ENCODE data around the gene NDUFAF3.

DNA sequence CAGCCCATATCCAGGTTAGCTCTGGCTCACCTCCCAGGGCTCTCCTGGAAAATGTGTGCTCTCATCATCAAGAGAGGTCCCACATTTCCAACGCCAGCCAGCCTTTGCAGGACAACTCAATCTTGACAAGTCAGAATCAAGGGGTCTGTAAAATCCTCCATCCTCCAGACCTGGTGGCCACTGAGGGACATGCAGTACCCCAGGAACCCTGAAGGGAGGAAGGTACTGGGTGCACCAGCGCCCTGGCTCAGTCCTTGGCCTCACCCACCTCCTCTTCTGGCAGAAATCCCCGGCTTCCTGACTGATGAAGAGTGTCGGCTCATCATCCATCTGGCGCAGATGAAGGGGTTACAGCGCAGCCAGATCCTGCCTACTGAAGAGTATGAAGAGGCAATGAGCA is 20.8 kb upstream of the NDUFAF3 start:
- TF ChIP-seq CEBPB (IDR thresholded peaks at IDR 0.05) (no peak), TCF12 (IDR thresholded peaks at IDR 0.05; ENCODE audit: low read depth) (no peak), TAF1 (IDR thresholded peaks at IDR 0.05; ENCODE audit: low read depth) (no peak), YY1 (IDR thresholded peaks at IDR 0.05; ENCODE audit: low read depth) (no peak), ZBTB7A (IDR thresholded peaks at IDR 0.05; ENCODE audit: low read depth) (no peak)
- TF ChIP-seq, protein P1, sequence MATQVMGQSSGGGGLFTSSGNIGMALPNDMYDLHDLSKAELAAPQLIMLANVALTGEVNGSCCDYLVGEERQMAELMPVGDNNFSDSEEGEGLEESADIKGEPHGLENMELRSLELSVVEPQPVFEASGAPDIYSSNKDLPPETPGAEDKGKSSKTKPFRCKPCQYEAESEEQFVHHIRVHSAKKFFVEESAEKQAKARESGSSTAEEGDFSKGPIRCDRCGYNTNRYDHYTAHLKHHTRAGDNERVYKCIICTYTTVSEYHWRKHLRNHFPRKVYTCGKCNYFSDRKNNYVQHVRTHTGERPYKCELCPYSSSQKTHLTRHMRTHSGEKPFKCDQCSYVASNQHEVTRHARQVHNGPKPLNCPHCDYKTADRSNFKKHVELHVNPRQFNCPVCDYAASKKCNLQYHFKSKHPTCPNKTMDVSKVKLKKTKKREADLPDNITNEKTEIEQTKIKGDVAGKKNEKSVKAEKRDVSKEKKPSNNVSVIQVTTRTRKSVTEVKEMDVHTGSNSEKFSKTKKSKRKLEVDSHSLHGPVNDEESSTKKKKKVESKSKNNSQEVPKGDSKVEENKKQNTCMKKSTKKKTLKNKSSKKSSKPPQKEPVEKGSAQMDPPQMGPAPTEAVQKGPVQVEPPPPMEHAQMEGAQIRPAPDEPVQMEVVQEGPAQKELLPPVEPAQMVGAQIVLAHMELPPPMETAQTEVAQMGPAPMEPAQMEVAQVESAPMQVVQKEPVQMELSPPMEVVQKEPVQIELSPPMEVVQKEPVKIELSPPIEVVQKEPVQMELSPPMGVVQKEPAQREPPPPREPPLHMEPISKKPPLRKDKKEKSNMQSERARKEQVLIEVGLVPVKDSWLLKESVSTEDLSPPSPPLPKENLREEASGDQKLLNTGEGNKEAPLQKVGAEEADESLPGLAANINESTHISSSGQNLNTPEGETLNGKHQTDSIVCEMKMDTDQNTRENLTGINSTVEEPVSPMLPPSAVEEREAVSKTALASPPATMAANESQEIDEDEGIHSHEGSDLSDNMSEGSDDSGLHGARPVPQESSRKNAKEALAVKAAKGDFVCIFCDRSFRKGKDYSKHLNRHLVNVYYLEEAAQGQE (IDR thresholded peaks at IDR 0.05; ENCODE audit: low read depth): no peak
